WI38 (cell line): ENCODE results near the gene WDR38.
"Not testable (repeated sequence)": the region's sequence is repeated elsewhere in the genome, so short reads cannot be mapped to it uniquely, and the experiment has no call there.

Experiments used
- H3K4me3 ChIP-seq: 2 replicates; pipeline ENCODE4 v1.5.1; 2011; ENCODE audit warnings: low read depth, mild to moderate bottlenecking, control low read depth, low read length
- TF ChIP-seq, protein P1 (sequence below): IDR thresholded peaks from 2 replicates; pipeline ENCODE4 v1.5.1; 2012; ENCODE audit warnings: low read depth, mild to moderate bottlenecking, control low read depth, low read length

The WDR38 gene

DNA sequence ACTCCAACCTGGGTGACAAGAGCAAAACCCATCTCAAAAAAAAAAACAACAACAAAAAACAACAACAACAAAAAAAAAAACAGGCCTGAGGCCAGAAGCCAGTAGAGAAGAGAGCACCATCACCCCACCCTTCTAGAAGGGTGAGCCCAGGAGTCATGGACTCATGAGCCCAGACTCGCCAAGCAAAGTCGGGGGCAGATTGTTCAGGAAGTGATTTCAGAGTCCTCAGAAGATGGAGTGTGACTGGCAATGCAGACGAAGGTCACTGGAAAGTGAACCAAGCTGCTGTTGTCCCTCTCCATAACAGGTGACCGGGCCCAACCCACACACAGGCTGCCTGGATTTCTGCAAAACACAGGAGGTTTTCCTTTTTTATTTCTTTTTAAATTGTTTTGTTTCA, 9.0 kb upstream of the WDR38 start:
- TF ChIP-seq, protein P1, sequence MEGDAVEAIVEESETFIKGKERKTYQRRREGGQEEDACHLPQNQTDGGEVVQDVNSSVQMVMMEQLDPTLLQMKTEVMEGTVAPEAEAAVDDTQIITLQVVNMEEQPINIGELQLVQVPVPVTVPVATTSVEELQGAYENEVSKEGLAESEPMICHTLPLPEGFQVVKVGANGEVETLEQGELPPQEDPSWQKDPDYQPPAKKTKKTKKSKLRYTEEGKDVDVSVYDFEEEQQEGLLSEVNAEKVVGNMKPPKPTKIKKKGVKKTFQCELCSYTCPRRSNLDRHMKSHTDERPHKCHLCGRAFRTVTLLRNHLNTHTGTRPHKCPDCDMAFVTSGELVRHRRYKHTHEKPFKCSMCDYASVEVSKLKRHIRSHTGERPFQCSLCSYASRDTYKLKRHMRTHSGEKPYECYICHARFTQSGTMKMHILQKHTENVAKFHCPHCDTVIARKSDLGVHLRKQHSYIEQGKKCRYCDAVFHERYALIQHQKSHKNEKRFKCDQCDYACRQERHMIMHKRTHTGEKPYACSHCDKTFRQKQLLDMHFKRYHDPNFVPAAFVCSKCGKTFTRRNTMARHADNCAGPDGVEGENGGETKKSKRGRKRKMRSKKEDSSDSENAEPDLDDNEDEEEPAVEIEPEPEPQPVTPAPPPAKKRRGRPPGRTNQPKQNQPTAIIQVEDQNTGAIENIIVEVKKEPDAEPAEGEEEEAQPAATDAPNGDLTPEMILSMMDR: no peak
- H3K4me3 ChIP-seq: no peak overlapping the region

DNA sequence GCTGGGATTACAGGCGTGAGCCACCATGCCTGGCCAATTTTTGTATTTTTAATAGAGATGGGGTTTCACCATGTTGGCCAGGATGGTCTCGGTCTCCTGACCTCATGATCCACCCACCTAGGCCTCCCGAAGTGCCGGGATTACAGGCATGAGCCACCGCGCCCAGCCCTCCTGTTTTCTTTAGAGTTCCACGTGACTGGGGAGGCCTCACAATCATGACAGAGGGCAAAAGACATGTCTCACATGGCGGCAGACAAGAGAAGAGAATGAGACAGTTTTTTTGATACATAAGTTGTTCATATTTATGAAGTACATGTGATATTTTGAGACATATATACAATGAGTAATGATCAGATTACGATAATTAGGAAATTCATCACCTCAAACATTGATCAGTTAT, 6.8 kb upstream of the WDR38 start:
- H3K4me3 ChIP-seq: not testable (repeated sequence)

DNA sequence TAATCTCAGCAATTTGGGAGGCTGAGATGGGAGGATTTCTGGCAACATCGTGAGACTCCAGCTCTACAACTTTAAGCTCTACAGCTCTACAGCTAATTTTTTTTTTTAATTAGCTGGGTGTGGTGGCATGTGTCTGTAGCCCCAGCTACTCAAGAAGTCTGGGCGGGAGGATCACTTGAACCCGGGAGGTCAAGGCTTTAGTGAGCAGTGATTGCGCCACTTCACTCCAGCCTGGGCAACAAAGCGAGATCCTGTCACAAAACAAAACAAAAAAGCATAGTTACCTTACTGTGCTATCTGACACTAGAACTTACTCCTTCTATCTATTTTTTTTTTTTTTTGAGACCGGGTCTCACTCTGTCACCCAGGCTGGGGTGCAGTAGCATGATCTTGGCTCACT, 6.3 kb upstream of the WDR38 start:
- no peak overlapping the region for H3K4me3 ChIP-seq
- TF ChIP-seq, protein P1: no peak

DNA sequence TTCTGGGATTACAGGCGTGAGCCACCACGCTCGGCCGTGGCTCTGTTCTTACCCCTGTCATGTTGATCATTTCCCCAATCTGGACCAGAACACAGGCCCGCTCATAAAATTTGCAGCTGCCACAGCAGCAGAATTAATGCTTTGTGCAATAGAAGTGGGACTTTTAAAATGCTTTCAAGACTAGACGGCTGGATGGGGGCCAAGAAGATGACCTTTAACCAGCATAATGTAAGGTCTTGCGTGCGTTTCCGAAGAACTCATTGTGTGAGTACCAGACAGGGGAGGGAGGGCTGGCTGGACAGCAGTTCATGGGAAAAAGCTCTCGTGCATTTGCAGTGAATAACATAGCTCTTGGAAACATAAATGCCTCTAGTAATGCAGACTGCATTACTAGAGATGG, 3.5 kb upstream of the WDR38 start:
- TF ChIP-seq, protein P1: no peak
- no peak overlapping the region for H3K4me3 ChIP-seq

DNA sequence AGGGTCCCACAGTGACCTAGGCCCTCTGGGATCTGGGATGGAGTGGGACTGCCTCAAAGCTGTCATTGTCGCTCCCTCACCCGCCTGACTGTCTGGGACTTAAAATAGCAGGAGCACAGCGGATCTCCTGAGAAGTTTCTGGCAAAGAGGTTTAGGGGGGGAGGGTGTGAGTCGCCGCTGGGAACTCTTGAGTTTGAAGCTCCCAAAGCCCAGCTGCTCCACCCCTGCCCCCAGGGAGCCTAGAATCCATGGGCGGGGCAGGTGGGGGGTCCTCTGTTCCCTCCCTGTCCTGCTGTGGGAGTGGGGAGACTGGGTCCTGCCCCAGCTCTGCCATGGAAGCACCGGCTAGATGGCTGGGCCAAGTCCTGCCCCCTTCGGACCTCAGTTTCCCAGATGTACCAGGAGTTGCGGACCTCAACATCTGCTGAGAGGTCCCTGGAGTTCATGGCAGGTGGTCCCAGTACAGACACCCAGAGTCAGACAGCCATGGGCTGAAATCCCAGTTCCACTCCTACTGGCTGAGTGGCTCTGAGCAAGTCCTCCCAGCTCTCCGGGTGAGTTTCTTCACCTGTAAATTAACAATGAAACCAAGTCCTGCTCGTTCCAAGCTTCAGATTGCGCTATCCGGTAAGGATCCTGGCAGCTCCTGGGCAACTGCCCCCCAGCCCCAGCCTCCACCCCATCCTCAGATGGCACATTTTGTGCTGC, 985 bp upstream of the WDR38 start:
- peak overlapping the region; percentile 53; the same call in 1 of the 2 replicates for H3K4me3 ChIP-seq
- TF ChIP-seq, protein P1: no peak

DNA sequence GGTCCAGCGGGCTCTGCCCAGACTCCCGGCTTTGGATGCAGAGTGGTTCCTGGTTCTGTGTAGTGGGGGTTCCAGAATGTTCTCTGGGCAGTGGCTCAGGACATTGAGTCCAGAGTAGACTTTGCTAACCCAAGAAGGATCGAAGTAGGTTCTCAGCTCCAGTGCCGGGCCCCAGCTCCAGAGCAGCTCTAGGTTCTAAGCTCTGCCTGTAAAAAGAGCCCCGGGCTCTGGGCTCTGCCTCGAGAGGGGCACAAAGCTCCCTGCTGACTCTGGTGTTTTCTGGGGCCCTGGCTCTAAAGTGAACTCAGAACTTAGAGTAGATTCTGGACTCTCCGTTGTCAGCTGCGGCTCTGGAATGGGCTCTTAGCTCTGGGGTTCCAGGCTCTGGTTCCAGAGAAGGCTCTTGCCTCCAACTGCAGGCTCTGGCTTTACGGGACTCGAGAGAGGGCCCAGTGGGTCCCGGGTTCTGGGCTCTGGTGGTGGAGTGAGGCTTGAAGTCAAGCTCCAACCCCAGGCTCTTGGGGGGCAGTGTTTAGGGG, 414 bp downstream of the WDR38 start:
- TF ChIP-seq, protein P1: no peak
- H3K4me3 ChIP-seq: peak overlapping the region; percentile 53

DNA sequence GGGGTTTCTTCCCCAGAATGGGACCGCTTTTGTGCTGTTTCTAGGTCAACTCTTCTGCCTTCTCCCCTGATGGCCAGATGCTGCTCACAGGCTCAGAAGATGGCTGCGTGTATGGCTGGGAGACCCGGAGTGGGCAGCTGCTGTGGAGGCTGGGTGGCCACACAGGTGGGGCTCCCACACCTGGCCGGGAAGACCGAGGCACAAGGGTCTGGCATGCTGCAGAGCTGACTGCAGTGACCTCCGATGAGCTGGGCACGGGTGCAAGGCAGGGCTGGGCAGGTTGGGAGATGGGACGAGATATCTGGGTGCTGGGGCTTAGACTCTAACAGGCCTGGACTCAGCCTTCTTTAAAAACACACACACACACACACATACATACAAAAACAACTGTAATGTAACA, 901 bp downstream of the WDR38 start:
- TF ChIP-seq, protein P1: no peak
- H3K4me3 ChIP-seq: no peak overlapping the region

DNA sequence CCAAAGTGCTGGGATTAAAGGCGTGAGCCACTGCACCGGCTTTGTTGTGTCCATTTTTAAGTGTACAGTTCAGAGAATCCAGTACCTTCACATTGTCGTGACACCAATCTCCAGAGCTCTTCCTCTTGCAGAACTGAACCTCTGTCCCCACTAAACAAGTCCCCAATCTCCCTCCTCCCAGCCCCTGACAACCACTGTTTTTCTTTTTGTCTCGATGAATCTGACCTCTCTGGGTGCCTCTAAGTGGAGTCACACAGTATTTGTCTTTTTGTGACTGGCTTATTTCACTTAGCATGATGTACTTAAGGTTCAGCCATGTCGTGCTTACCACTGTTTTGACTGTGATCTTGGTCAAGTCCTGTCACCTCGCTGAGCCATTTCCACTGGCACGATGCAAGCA, 1.6 kb downstream of the WDR38 start:
- no peak overlapping the region for H3K4me3 ChIP-seq
- TF ChIP-seq, protein P1: no peak
